Measurements from ENCODE around the gene MAPKAP1. TPM values are rescaled to one million over a fixed set of nuclear protein-coding genes. Genes with fewer than 3 reads are reported as not detected.

Gene MAPKAP1
- total RNA-seq, 2 donors from 2014 or later, result 83.7 to 91.8 TPM

DNA sequence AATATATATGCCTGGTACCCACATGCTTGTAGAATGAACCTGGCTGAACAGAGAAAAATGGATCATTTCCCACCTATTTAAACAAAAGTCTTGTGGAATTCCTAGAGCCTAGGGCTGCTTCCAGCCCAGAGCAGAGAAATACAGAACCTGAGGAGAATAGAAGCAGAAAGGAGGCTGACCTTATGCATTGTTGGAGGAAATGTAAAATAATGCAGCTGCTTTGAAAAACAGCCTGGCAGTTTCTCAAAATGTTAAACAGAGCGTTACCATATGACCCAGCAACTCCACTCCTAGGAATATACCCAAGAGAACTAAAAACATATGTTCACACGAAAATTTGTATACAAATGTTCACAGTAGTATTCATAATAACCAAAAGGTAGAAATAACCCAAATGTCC is 15.1 kb downstream of the MAPKAP1 start:
- no peak overlapping the region for H3K4me3 ChIP-seq
- H3K27me3 ChIP-seq, result no peaks in the 10 kb centered on the region
- no peak overlapping the region for H3K27ac ChIP-seq
- no peak for TF ChIP-seq POLR2A (IDR thresholded peaks at IDR 0.05)
- TF ChIP-seq, protein P1, sequence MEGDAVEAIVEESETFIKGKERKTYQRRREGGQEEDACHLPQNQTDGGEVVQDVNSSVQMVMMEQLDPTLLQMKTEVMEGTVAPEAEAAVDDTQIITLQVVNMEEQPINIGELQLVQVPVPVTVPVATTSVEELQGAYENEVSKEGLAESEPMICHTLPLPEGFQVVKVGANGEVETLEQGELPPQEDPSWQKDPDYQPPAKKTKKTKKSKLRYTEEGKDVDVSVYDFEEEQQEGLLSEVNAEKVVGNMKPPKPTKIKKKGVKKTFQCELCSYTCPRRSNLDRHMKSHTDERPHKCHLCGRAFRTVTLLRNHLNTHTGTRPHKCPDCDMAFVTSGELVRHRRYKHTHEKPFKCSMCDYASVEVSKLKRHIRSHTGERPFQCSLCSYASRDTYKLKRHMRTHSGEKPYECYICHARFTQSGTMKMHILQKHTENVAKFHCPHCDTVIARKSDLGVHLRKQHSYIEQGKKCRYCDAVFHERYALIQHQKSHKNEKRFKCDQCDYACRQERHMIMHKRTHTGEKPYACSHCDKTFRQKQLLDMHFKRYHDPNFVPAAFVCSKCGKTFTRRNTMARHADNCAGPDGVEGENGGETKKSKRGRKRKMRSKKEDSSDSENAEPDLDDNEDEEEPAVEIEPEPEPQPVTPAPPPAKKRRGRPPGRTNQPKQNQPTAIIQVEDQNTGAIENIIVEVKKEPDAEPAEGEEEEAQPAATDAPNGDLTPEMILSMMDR (IDR thresholded peaks at IDR 0.05), result no peak
- intact Hi-C loops (cut with DNase I), result no loop called here
- no peaks in the 10 kb centered on the region for H3K9me3 ChIP-seq
- H3K36me3 ChIP-seq (replicated peaks in 1 of 2; ENCODE audit: insufficient read depth in 1 of 2, low read depth in 2 of 2), result no peaks in the 10 kb centered on the region
- DNase-seq (no peak), ATAC-seq (no peak)
- H3K4me1 ChIP-seq, result no peaks in the 10 kb centered on the region
- WGBS, 2 donors, result 85 to 87% methylated on average over 2 of the region's 2 CpGs

DNA sequence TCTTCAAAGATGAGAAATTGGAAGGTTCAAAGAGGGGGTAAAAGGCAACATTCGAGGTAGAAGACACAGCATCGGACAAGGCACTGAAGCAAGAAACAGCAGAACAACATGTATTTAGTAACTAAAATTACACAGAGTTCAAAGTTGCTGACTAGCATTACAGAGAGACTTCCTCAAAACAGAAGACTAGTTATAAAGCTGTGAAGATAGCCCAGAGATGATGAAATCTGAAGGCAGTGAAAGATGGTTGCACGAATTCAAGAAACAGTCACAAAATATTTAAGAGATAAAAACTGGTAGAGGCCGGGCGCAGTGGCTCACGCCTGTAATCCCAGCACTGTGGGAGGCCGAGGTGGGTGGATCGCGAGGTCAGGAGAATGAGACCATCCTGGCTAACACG is 16.3 kb downstream of the MAPKAP1 start:
- ATAC-seq (no peak), DNase-seq (no peak)
- TF ChIP-seq, protein P1 (IDR thresholded peaks at IDR 0.05), result no peak
- TF ChIP-seq POLR2A (IDR thresholded peaks at IDR 0.05), result no peak
- no peaks in the 10 kb centered on the region for H3K27me3 ChIP-seq
- H3K27ac ChIP-seq, result peak overlapping the region in 1 of 4 donors; percentile 0
- intact Hi-C loops (cut with DNase I), result no loop called here
- H3K36me3 ChIP-seq (replicated peaks in 1 of 2; ENCODE audit: insufficient read depth in 1 of 2, low read depth in 2 of 2), result no peaks in the 10 kb centered on the region
- H3K4me3 ChIP-seq, result no peak overlapping the region
- no peaks in the 10 kb centered on the region for H3K4me1 ChIP-seq
- WGBS, 2 donors, result 88 to 90% methylated on average over 10 of the region's 10 CpGs
- H3K9me3 ChIP-seq, result no peaks in the 10 kb centered on the region

DNA sequence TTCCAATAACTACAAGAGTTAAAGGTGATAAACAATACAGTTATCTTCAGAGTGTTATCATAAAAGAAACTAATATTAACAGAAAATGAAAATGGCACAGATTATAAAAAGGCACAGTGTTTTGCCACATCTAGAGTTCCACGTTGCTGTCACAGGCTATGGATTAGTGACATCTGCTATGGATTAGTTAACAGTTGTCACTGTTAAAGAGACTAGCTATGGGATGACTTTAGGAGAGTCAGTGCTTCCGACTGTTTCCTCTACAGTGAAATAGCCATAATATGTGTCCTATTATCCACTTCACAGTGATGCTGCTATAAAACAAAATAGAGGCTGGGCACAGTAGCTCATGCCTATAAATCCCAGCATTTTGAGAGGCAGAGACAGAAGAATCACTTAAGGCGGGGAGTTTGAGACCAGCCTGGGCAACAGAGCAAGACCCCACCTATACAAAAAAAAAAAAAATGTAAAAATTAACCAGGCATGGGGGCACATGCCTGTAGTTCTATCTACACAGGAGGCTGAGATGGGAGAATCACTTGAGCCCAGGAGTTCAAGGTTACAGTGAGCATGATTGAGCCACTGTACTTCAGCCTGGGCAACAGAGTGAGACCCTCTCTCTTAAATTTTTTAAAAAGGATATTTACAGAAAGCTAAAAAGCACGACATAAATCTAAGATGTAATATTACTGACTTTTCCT is 19.7 kb downstream of the MAPKAP1 start:
- ATAC-seq (no peak), DNase-seq (no peak)
- H3K36me3 ChIP-seq (replicated peaks in 1 of 2; ENCODE audit: insufficient read depth in 1 of 2, low read depth in 2 of 2), result no peaks in the 10 kb centered on the region
- H3K27ac ChIP-seq, result no peak overlapping the region
- TF ChIP-seq POLR2A (IDR thresholded peaks at IDR 0.05), result no peak
- TF ChIP-seq, protein P1 (IDR thresholded peaks at IDR 0.05), result no peak
- no peaks in the 10 kb centered on the region for H3K4me1 ChIP-seq
- H3K9me3 ChIP-seq, result no peaks in the 10 kb centered on the region
- no peak overlapping the region for H3K4me3 ChIP-seq
- no peaks in the 10 kb centered on the region for H3K27me3 ChIP-seq
- intact Hi-C loops (cut with DNase I), result no loop called here
- 79 to 80% methylated on average over 4 of the region's 4 CpGs for WGBS, 2 donors

DNA sequence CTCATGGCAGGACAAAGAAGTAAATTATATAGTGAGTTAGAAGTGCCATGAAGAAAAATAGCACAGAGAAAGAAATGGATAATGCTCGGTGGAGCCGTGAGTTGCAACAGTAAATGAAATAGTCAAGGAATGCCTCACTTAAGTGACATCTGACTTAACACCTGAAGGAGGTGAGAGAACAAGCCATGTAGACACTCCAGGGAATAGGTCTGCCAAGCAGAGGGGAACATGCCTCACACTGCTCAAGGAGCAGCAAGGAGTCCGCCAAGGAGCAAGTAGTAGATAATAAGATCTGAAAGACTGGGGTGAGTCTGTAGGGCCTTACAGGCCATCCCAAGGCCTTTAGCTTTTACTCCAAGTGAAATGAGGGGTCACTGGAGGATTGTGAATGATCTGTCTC is 21.8 kb downstream of the MAPKAP1 start:
- no peaks in the 10 kb centered on the region for H3K27me3 ChIP-seq
- no peak for DNase-seq
- intact Hi-C loops (cut with DNase I), result no loop called here
- H3K4me1 ChIP-seq, result no peaks in the 10 kb centered on the region
- no peak for TF ChIP-seq POLR2A (IDR thresholded peaks at IDR 0.05)
- TF ChIP-seq, protein P1 (IDR thresholded peaks at IDR 0.05), result no peak
- no peaks in the 10 kb centered on the region for H3K9me3 ChIP-seq
- no peaks in the 10 kb centered on the region for H3K36me3 ChIP-seq (replicated peaks in 1 of 2; ENCODE audit: insufficient read depth in 1 of 2, low read depth in 2 of 2)
- 93 to 99% methylated on average over 3 of the region's 3 CpGs for WGBS, 2 donors
- no peak overlapping the region for H3K4me3 ChIP-seq
- no peak overlapping the region for H3K27ac ChIP-seq
- no peak for ATAC-seq

DNA sequence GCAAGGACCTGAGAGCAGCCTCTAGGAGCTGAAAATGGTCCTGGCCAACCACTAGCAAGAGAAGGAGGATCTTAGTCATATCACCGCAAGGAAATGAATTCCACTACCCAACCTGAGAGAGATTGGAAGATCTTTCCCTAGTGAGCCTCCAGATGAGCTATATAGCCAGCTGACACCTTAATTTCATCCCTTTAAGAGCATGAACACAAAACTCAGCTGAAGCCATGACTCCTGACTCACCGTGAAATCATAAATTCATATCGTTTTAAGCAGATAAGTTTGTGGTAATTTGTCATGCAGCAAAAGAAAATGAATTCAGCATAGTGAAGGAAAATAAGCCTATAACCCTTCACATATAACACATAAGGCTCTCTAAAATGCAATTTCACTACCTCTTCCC is 23.5 kb downstream of the MAPKAP1 start:
- H3K9me3 ChIP-seq, result no peaks in the 10 kb centered on the region
- WGBS, 2 donors, result 91 to 93% methylated on average over 3 of the region's 3 CpGs
- intact Hi-C loops (cut with DNase I), result no loop called here
- TF ChIP-seq, protein P1 (IDR thresholded peaks at IDR 0.05), result no peak
- TF ChIP-seq POLR2A (IDR thresholded peaks at IDR 0.05), result no peak
- ATAC-seq (no peak), DNase-seq (no peak)
- no peaks in the 10 kb centered on the region for H3K27me3 ChIP-seq
- no peak overlapping the region for H3K4me3 ChIP-seq
- H3K27ac ChIP-seq, result no peak overlapping the region
- H3K4me1 ChIP-seq, result no peaks in the 10 kb centered on the region
- no peaks in the 10 kb centered on the region for H3K36me3 ChIP-seq (replicated peaks in 1 of 2; ENCODE audit: insufficient read depth in 1 of 2, low read depth in 2 of 2)
